HG02678 (cell line): ENCODE measurements around the gene CD4.
A peak's percentile ranks its signal among the peaks of the same experiment; 100 is the strongest.

Experiments used
- ATAC-seq: cut with Tn5 transposase; IDR thresholded peaks from one replicate; pipeline ENCODE4 v1.9.1; 2021; ENCODE audit warnings: mild to moderate bottlenecking, moderate library complexity; ENCODE audit not compliant: unreplicated experiment

The CD4 gene

DNA sequence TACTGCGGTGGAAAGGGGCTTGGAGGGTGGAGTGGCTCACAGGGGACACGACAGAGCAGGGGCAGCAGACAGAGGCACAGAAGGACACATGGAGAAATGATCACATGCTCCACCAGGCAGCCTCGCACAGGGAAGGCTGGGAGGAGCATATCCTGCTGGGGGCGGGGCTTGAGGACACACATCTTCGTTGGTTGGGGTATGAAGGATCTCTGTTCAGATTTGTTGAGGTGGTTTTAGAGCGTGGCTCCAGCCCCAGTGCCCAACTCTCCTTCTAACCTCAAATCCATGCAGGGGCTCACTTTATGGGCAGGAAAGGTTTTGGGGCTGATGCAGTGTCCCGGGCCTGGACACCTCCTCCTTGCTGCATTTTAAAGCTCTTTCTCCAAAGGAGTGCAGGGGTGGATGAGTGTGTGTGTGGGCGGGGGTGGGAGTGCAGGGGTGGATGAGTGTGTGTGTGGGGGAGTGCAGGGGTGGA is 38.1 kb downstream of the CD4 start:
- ATAC-seq: no peak

- no peak for ATAC-seq
Observed at GRCh38 chr12:6827982-6828780, 38.9 kb downstream of the CD4 start, which contains the start of gene P3H3. Gene P3H3 (plus strand): TSS chr12:6828407. CDS start chr12:6828441, 34 bp downstream.

DNA sequence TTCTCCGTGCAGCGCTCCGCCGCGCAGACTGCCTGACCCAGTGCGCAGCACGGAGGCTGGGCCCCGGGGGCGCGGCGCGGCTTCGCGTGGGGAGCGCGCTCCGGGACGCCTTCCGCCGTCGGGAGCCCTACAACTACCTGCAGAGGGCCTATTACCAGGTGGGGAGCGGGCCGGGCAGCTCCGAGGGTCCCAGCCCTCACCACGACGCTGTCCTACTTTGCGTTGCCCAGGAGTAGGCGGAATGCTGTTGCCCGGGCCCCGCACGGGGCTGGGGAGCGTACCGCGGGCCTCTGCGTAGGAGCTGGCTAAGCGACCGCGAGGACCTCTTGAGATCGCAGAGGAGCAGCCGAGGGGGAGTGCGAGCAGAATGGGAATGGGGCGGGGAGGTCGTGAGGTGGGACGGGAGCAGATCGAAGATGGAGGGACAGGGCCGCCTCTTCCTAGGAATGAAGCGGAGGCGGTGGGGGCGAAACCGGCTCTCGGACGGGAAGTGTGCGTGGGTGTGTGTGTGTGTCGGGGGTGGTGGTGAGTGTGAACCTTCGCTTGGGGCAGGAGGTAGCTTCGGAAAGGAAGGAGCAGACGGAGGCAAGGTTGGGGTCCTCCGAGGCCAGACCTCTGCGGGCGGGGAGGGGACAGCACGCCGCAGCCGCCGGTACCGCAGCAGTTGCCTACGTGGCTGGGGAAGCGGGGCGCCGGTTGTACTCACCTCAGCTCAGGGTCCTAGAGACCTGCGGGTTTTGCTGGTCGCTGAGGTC is 39.6 kb downstream of the CD4 start:
- ATAC-seq: no peak

DNA sequence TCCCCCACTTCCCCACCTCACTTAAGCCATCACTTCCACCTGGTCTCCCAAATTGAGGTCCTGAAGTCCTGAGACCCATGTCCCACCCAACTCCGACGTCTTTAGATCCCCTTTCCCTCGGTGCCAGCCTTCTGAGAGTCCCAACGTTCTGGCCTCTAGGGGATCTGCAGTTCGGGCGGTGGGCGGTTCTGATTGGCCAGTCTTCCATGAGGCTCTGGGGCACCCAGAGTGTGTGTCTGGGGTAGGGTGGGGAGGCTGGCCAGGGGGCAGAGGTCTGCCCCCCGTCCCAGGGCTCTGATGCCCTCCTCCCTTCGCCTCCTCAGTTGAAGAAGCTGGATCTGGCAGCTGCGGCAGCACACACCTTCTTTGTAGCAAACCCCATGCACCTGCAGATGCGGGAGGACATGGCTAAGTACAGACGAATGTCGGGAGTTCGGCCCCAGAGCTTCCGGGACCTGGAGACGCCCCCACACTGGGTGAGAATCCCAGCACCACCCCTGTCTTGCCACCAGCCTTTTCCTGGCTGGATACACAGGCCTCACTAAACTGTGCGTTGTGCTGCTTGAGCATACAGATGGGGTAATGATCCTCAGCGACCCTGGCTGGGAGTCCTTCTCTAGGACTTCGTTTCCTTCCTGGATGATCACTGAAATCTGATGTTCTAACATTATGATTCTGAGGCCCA is 40.4 kb downstream of the CD4 start:
- ATAC-seq: no peak

DNA sequence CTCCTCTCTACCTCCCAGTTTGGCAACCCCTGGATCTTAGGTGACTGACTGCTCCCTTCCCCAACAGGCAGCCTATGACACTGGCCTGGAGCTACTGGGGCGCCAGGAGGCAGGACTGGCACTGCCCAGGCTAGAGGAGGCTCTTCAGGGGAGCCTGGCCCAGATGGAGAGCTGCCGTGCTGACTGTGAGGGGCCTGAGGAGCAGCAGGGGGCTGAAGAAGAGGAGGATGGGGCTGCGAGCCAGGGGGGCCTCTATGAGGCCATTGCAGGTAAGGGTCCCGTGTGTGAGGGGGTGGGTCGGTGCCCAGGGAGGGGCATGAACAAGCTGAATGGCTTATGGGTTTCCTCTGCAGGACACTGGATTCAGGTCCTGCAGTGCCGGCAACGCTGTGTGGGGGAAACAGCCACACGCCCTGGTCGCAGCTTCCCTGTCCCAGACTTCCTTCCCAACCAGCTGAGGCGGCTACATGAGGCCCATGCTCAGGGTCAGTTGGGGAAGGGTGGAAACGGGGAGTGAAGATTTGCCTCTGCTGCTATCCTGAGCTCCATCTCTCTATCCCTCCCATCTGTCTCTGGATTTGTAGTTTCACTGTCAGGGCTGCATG is 41.1 kb downstream of the CD4 start:
- ATAC-seq: no peak

- no peak for ATAC-seq
Observed at GRCh38 chr12:6830999-6831398, 41.7 kb downstream of the CD4 start.

GRCh38 chr12:6831450-6831995 is 42.2 kb downstream of the CD4 start:
- ATAC-seq: no peak

GRCh38 chr12:6832125-6832524 is 42.8 kb downstream of the CD4 start:
- ATAC-seq: no peak

GRCh38 chr12:6833189-6833890 is 44.0 kb downstream of the CD4 start:
- no peak for ATAC-seq

- no peak for ATAC-seq
Observed at GRCh38 chr12:6834254-6834653, 44.9 kb downstream of the CD4 start.

DNA sequence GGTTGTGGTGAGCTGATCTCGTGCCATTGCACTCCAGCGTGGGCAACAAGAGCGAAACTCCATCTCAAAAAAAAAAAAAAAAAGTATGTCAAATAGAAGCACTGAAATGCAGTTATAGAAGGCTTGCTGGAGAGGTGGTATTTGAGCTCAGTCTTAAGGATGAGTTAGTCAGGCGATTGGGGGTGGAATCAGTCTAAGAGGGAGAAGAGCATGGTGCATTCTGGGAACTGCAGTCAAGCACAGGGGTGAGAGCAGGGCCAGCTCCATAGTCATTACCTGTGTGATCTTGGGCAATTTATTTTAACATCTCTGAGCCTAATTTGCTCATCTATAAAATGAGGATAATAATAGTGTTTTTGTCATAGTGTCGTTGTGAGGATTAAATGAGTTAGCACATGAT is 45.5 kb downstream of the CD4 start:
- no peak for ATAC-seq

DNA sequence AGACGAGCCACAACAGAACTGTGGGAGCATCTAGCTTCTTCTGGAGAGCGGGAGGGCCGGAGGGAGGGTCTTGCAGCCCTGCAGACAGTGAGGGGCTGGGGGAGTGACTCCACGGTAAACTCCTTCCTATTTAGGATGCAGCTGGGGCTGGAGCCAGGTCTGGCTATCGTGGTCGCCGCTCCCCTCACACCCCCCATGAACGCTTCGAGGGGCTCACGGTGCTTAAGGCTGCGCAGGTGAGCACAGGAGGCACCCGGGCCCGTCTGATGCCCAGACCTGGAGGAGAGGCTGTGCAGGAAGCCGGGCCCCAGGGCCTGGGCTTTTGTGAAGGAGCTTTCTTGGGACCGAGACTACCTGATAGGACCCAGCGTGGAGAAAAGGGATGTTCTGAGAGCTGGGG is 47.5 kb downstream of the CD4 start:
- ATAC-seq: no peak

DNA sequence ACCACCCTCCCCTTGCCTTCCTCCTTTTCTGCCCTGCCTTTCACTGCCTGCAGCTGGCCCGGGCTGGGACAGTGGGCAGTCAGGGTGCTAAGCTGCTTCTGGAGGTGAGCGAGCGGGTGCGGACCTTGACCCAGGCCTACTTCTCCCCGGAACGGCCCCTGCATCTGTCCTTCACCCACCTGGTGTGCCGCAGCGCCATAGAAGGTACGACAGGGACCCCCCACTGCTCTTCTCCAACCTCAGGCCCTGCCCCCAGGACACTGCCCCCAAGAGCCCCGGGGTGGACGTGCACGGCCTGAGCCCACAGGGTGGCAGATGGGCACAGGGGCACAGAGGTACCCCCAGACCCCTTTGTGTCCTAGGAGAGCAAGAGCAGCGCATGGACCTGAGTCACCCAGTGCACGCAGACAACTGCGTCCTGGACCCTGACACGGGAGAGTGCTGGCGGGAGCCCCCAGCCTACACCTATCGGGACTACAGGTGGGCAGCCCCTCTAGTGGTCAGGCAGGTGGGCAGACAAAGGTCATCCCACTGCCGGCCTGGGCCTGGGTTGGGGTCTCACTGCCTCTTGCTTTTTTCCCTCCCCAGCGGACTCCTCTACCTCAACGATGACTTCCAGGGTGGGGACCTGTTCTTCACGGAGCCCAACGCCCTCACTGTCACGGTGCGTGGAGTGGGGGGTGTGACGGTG is 48.2 kb downstream of the CD4 start:
- ATAC-seq: no peak

DNA sequence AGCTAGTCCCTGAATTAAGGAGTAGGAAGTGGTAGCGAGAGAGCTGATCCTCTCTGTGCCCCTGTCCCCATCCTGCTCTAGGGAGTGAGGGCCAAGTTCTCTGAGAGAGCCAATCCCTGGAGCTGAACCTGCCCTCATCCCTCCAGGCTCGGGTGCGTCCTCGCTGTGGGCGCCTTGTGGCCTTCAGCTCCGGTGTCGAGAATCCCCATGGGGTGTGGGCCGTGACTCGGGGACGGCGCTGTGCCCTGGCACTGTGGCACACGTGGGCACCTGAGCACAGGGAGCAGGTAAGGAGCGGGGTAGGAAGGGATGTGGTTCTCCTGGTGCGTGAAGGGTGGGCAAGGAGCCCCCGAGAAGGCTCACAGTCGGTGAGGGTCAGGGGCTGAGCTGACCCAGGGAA is 49.5 kb downstream of the CD4 start:
- no peak for ATAC-seq

DNA sequence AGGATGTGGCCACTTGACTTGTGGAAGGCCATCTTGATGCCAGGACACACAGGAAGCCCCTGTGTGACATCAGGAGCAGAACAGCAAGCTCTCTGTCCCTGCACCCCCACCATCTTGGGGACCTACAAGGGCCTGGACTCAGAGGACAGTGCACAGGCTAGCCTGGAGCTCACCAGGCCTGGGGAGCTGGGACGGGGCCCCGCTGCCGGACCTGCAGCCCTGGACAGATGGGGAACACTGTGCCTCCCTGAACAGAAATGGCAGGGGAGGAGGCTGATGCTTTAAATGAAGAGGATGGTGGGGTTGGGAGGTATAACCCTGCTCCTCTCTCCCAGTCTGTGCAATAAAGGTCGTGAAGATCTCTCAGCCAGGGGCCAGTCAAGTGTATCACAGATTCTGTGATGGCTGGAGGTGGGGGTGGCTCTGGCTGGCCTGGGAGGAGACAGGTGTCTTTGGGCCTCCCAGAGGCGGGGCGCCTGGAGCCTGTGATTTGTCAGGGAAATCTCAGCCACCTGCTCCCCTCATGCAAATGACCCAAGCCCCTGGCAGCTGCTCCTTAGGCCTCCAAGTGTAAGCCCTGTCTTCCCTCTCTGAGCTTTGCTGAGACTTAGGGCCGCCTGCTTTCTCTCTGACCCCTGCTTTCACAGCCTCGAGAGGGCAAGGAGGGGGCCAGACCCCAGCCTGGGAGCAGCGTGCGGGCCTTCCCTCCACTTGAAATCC is 50.3 kb downstream of the CD4 start:
- ATAC-seq: peak; percentile 92

- ATAC-seq: no peak
Observed at GRCh38 chr12:6840330-6840729, 51.0 kb downstream of the CD4 start.

GRCh38 chr12:6840761-6841515 is 51.6 kb downstream of the CD4 start, which contains the start of gene GNB3:
Gene GNB3 (plus strand): TSS chr12:6840925. CDS start chr12:6841288, 363 bp downstream.
- no peak for ATAC-seq

DNA sequence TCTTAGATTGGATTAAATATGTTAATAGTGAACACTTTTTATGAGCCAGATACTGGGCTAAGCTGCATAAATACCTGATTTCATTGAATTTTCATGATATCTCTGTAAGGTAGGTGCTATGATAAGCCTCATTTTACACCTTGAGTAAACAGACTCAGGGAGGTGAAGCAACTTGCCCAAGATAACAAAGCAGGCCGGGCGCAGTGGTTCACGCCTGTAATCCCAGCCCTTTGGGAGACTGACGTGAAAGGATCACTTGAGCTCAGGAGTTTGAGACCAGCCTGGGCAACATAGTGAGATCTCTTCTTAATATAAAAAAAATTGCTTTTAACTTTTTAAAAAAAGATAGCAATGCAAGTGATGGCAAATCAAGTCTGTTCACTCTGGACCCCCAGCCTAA is 52.7 kb downstream of the CD4 start:
- no peak for ATAC-seq
